ENCODE data around the gene SUCLG2. TPM values are rescaled to one million over a fixed set of nuclear protein-coding genes. Genes with fewer than 3 reads are reported as not detected.

Gene SUCLG2
- total RNA-seq, 1 experiment from 2014 or later = 41.4 TPM

- Histone ChIP-seq H3K4me3 (ENCODE audit: insufficient read depth, low read depth, low read length) (no peak overlapping the region), H3K27me3 (ENCODE audit: control insufficient read depth, insufficient read depth, low read length) (no peaks in the 10 kb centered on the region), H3K36me3 (replicated peaks; ENCODE audit: control insufficient read depth, insufficient read depth, low read length) (no peaks in the 10 kb centered on the region)
- no peak for DNase-seq
These were observed 308.3 kb downstream of the SUCLG2 start for GRCh38 chr3:67346081-67346480.

GRCh38 chr3:67335813-67336212, 318.6 kb downstream of the SUCLG2 start:
- no peak overlapping the region for H3K4me3 ChIP-seq (ENCODE audit: insufficient read depth, low read depth, low read length)
- no peaks in the 10 kb centered on the region for H3K27me3 ChIP-seq (ENCODE audit: control insufficient read depth, insufficient read depth, low read length)
- DNase-seq = no peak
- no peaks in the 10 kb centered on the region for H3K36me3 ChIP-seq (replicated peaks; ENCODE audit: control insufficient read depth, insufficient read depth, low read length)

- no peak overlapping the region for H3K4me3 ChIP-seq (ENCODE audit: insufficient read depth, low read depth, low read length)
- H3K27me3 ChIP-seq (ENCODE audit: control insufficient read depth, insufficient read depth, low read length) = no peaks in the 10 kb centered on the region
- no peaks in the 10 kb centered on the region for H3K36me3 ChIP-seq (replicated peaks; ENCODE audit: control insufficient read depth, insufficient read depth, low read length)
- DNase-seq = no peak
These were observed 319.8 kb downstream of the SUCLG2 start for GRCh38 chr3:67334588-67334987.

GRCh38 chr3:67329358-67329757, 325.1 kb downstream of the SUCLG2 start:
- H3K4me3 ChIP-seq (ENCODE audit: insufficient read depth, low read depth, low read length) = no peak overlapping the region
- no peaks in the 10 kb centered on the region for H3K27me3 ChIP-seq (ENCODE audit: control insufficient read depth, insufficient read depth, low read length)
- no peak for DNase-seq
- no peaks in the 10 kb centered on the region for H3K36me3 ChIP-seq (replicated peaks; ENCODE audit: control insufficient read depth, insufficient read depth, low read length)

- Histone ChIP-seq H3K27me3 (ENCODE audit: control insufficient read depth, insufficient read depth, low read length) (no peaks in the 10 kb centered on the region), H3K4me3 (ENCODE audit: insufficient read depth, low read depth, low read length) (no peak overlapping the region), H3K36me3 (replicated peaks; ENCODE audit: control insufficient read depth, insufficient read depth, low read length) (no peaks in the 10 kb centered on the region)
- no peak for DNase-seq
These were observed 326.8 kb downstream of the SUCLG2 start for GRCh38 chr3:67327582-67327981.

GRCh38 chr3:67325231-67325630, 329.2 kb downstream of the SUCLG2 start:
- Histone ChIP-seq H3K4me3 (ENCODE audit: insufficient read depth, low read depth, low read length) (no peak overlapping the region), H3K36me3 (replicated peaks; ENCODE audit: control insufficient read depth, insufficient read depth, low read length) (no peaks in the 10 kb centered on the region), H3K27me3 (ENCODE audit: control insufficient read depth, insufficient read depth, low read length) (no peaks in the 10 kb centered on the region)
- DNase-seq = no peak
